K562 (cell line): Measurements from ENCODE around the gene LTBR. TPM values are rescaled to one million over a fixed set of nuclear protein-coding genes. Genes with fewer than 3 reads are reported as not detected.

Experiments used
- BCOR ChIP-seq: fragments of 450-650 bp; IDR thresholded peaks from 2 replicates; pipeline ENCODE4 v1.6.1; 2016
- ESRRA ChIP-seq: fragments of 450-650 bp; IDR thresholded peaks from 2 replicates; pipeline ENCODE4 v1.6.1; 2014; ENCODE audit warnings: low read depth, mild to moderate bottlenecking, moderate library complexity, borderline replicate concordance
- ETV6 ChIP-seq, 3 experiments: fragments of 150-350 bp in 1 of 3; sonication (generic) in 1 of 3; formaldehyde crosslinking in 1 of 3; IDR thresholded peaks; 2 replicates each; pipeline versions ENCODE4 v1.6.1 to v1.8.0; 2014 to 2022; ENCODE audit warnings: borderline replicate concordance in 2 of 3, low read depth in 2 of 3, antibody characterized with exemption in 1 of 3, low read length in 1 of 3, mild to moderate bottlenecking in 1 of 3, missing genetic modification reagents in 1 of 3
- FOXA3 ChIP-seq, 2 experiments: fragments of 450-650 bp in 1 of 2; sonication (generic) in 1 of 2; formaldehyde crosslinking; IDR thresholded peaks in 1 of 2; conservative IDR thresholded peaks in 1 of 2; 2 replicates each; pipeline versions ENCODE4 v1.4.0 to v1.8.0; 2020 to 2022; ENCODE audit warnings: mild to moderate bottlenecking in 2 of 2, missing genetic modification reagents in 1 of 2
- FOXK1 ChIP-seq: sonication (generic); formaldehyde crosslinking; IDR thresholded peaks from 2 replicates; pipeline ENCODE4 v1.8.0; 2022; ENCODE audit warnings: missing genetic modification reagents, mild to moderate bottlenecking, borderline replicate concordance
- HMG20B ChIP-seq: fragments of 250-450 bp; sonication (Bioruptor Pico); IDR thresholded peaks from 2 replicates; pipeline ENCODE4 v1.5.0; 2021; ENCODE audit warnings: mild to moderate bottlenecking
- MTF1 ChIP-seq: fragments of 250-450 bp; sonication (Bioruptor Pico); IDR thresholded peaks from 2 replicates; pipeline ENCODE4 v1.9.0; 2021; ENCODE audit warnings: moderate library complexity, mild to moderate bottlenecking, inconsistent platforms, borderline replicate concordance
- NFRKB ChIP-seq: fragments of 450-650 bp; IDR thresholded peaks from 2 replicates; pipeline ENCODE4 v1.6.1; 2016; ENCODE audit warnings: low read depth
- NFYB ChIP-seq: IDR thresholded peaks from 2 replicates; pipeline ENCODE4 v1.6.1; 2011; ENCODE audit warnings: mild to moderate bottlenecking, moderate library complexity; ENCODE audit not compliant: insufficient read length; ENCODE audit errors: extremely low read depth
- NR2C2 ChIP-seq, 2 experiments: fragments of 200-800 bp in 1 of 2; sonication (Bioruptor generic) in 1 of 2; sonication (generic) in 1 of 2; formaldehyde crosslinking in 1 of 2; IDR thresholded peaks; 2 replicates each; pipeline versions ENCODE4 v1.6.1 to v1.8.0; 2016 to 2022; ENCODE audit warnings: mild to moderate bottlenecking in 1 of 2, missing compliant biosample characterization in 1 of 2, missing genetic modification characterization in 1 of 2, missing genetic modification reagents in 1 of 2
- POLR2A ChIP-seq: fragments of 450-650 bp; conservative IDR thresholded peaks from 2 replicates; pipeline ENCODE4 v1.6.1; 2016
- PTBP1 ChIP-seq: fragments of 200-400 bp; formaldehyde crosslinking; IDR thresholded peaks from 2 replicates; pipeline ENCODE4 v1.6.1; 2017; ENCODE audit warnings: low read depth, low read length
- RAD21 ChIP-seq, 2 experiments: fragments of 250-450 bp in 1 of 2; fragments of 450-650 bp in 1 of 2; sonication (Bioruptor Pico) in 1 of 2; formaldehyde crosslinking in 1 of 2; IDR thresholded peaks in 1 of 2; conservative IDR thresholded peaks in 1 of 2; 2 replicates each; pipeline versions ENCODE4 v1.4.0 to v1.8.0; 2020 to 2022; ENCODE audit warnings: mild to moderate bottlenecking in 2 of 2, moderate library complexity in 1 of 2
- SMAD1 ChIP-seq: fragments of 150-350 bp; IDR thresholded peaks from 2 replicates; pipeline ENCODE4 v1.6.1; 2014; ENCODE audit warnings: low read length, low read depth; ENCODE audit not compliant: partially characterized antibody
- ZNF224 ChIP-seq: sonication (generic); formaldehyde crosslinking; IDR thresholded peaks from 2 replicates; pipeline ENCODE4 v1.8.0; 2022; ENCODE audit warnings: mild to moderate bottlenecking, missing genetic modification reagents
- polyA plus RNA-seq, 8 experiments: library from polyadenylated mRNA; depleted of rRNA in 4 of 8; stranded (reverse) in 5 of 8; unstranded in 3 of 8; fragments of >200 nt; fragmentation: Nextera tagmentation in 2 of 8; fragmentation: Illumina TruSeq in 1 of 8; extraction: Ambion mirVana in 2 of 8; extraction: Trizol in 1 of 8; gene quantifications; 2 replicates each; pipeline versions ENCODE4 v1.2.1 to v1.2.3, GENCODE V29; 2011 to 2014; ENCODE audit warnings: inconsistent platforms in 1 of 8, missing spikeins in 1 of 8
- total RNA-seq, 7 experiments: library from RNA; depleted of rRNA in 6 of 7; stranded (reverse); fragments of >200 nt in 6 of 7; fragmentation: Illumina TruSeq in 2 of 7; extraction: Trizol in 2 of 7; gene quantifications; 2 replicates each; pipeline versions ENCODE4 v1.2.1 to v1.2.3, GENCODE V29; 2011 to 2021; ENCODE audit warnings: low replicate concordance in 1 of 7
- TF ChIP-seq, protein P1 (sequence below): fragments of 200-800 bp; sonication (Bioruptor generic); IDR thresholded peaks from 2 replicates; pipeline ENCODE4 v1.6.1; 2017; ENCODE audit warnings: missing genetic modification characterization, missing compliant biosample characterization
- TF ChIP-seq, protein P2 (sequence below), 2 experiments: fragments of 450-650 bp in 1 of 2; sonication (generic) in 1 of 2; formaldehyde crosslinking in 1 of 2; IDR thresholded peaks in 1 of 2; conservative IDR thresholded peaks in 1 of 2; 2 replicates each; pipeline versions ENCODE4 v1.6.1 to v1.8.1; 2016 to 2023; ENCODE audit warnings: mild to moderate bottlenecking in 2 of 2, moderate library complexity in 2 of 2, inconsistent platforms in 1 of 2, missing genetic modification reagents in 1 of 2
- TF ChIP-seq, protein P3 (sequence below): fragments of 450-650 bp; conservative IDR thresholded peaks from 2 replicates; pipeline ENCODE4 v1.6.1; 2016; ENCODE audit warnings: missing genetic modification characterization, low read depth, mild to moderate bottlenecking, missing compliant biosample characterization, moderate library complexity
- TF ChIP-seq, protein P4 (sequence below): fragments of 250-450 bp; sonication (Bioruptor Pico); IDR thresholded peaks from 2 replicates; pipeline ENCODE4 v1.4.0; 2020; ENCODE audit warnings: borderline replicate concordance

The LTBR gene
- total and polyA plus RNA-seq, 9 of the 15 experiments (the other 6 are each of a cell fraction or from before 2014, with no cell fraction given) = 0.96 to 69.0 (median 35.3) TPM

DNA sequence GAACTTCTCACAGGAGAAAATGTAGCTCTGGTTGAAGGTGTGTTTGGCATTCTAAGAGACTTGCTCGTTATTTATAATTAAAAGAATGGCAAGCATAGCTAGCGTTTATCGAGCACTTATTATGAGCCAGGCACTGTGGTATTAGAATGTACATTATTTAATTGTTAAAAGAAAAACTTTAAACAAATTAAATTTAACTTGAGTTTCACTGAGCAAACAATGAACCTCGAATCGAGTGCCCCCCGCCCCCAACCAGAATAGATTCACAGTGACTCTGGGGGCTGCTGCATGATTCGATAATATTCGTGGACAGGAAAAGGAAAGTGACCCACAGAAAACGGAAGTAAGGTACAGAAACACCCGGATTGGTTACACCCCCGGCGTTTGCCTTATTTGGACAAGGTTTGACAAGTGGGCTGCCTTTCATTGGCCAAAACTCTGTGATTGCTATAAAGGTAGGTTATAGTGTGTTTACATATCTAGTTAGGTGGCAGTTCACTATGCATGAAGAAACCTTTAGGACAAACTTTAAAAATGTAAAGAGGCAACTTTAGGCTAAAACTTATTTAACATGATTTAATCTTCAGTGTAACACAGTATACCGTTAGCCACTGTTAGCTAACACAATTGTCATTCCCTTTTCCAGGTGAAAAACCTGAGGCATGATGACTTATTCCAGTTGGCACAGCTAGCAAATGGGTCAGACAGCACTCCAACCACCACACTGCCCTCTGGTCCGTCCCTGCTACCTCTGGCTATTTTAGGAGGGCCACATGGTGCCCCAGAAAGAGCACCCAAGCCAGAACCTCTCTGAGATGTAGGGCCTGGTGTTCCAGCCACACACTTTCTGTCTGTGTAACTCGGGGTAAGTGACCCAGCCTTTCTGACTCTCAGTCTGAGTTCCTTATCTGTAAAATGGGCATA, 15.7 kb upstream of the LTBR start (continued):
- TF ChIP-seq MTF1 (CRISPR knock-in tag) (no peak), SMAD1 (no peak), RAD21 (CRISPR knock-in tag; conservative IDR thresholded peaks at IDR 0.05 in 1 of 2, IDR thresholded peaks at IDR 0.05 in 1 of 2) (no peak), POLR2A (0 out of 2 replicates have a peak, but pooled peaks have one; percentile 45), NFRKB (no peak), HMG20B (CRISPR knock-in tag) (no peak), NR2C2 (CRISPR knock-in tag; IDR thresholded peaks at IDR 0.05) (no peak), NR2C2 (tag; IDR thresholded peaks at IDR 0.05) (peak; percentile 51), FOXA3 (CRISPR knock-in tag; conservative IDR thresholded peaks at IDR 0.05 in 1 of 2, IDR thresholded peaks at IDR 0.05 in 1 of 2) (0 out of 4 replicates have a peak, but pooled peaks of 1 of the 2 experiments have one; percentile 23), ETV6 (IDR thresholded peaks at IDR 0.05; ENCODE audit: borderline replicate concordance in 1 of 2, low read depth in 2 of 2, low read length in 1 of 2) (peak in 1 of 2 experiments; percentile 71; a peak in 1 of 4 replicates), ETV6 (CRISPR knock-in tag; IDR thresholded peaks at IDR 0.05; ENCODE audit: borderline replicate concordance) (no peak), ESRRA (no peak), BCOR (0 out of 2 replicates have a peak, but pooled peaks have one; percentile 24), PTBP1 (no peak), FOXK1 (CRISPR knock-in tag) (no peak), NFYB (peak; percentile 33), ZNF224 (CRISPR knock-in tag) (no peak)
- TF ChIP-seq, protein P1, sequence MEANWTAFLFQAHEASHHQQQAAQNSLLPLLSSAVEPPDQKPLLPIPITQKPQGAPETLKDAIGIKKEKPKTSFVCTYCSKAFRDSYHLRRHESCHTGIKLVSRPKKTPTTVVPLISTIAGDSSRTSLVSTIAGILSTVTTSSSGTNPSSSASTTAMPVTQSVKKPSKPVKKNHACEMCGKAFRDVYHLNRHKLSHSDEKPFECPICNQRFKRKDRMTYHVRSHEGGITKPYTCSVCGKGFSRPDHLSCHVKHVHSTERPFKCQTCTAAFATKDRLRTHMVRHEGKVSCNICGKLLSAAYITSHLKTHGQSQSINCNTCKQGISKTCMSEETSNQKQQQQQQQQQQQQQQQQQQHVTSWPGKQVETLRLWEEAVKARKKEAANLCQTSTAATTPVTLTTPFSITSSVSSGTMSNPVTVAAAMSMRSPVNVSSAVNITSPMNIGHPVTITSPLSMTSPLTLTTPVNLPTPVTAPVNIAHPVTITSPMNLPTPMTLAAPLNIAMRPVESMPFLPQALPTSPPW (CRISPR knock-in tag) = peak; percentile 36; the same call in 1 of the 2 replicates
- TF ChIP-seq, protein P2, sequence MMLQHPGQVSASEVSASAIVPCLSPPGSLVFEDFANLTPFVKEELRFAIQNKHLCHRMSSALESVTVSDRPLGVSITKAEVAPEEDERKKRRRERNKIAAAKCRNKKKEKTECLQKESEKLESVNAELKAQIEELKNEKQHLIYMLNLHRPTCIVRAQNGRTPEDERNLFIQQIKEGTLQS (IDR thresholded peaks at IDR 0.05) = no peak
- TF ChIP-seq, protein P2 (CRISPR knock-in tag; conservative IDR thresholded peaks at IDR 0.05) = no peak
- TF ChIP-seq, protein P3, sequence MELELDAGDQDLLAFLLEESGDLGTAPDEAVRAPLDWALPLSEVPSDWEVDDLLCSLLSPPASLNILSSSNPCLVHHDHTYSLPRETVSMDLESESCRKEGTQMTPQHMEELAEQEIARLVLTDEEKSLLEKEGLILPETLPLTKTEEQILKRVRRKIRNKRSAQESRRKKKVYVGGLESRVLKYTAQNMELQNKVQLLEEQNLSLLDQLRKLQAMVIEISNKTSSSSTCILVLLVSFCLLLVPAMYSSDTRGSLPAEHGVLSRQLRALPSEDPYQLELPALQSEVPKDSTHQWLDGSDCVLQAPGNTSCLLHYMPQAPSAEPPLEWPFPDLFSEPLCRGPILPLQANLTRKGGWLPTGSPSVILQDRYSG (tag) = 0 out of 2 replicates have a peak, but pooled peaks have one; percentile 33
- TF ChIP-seq, protein P4, sequence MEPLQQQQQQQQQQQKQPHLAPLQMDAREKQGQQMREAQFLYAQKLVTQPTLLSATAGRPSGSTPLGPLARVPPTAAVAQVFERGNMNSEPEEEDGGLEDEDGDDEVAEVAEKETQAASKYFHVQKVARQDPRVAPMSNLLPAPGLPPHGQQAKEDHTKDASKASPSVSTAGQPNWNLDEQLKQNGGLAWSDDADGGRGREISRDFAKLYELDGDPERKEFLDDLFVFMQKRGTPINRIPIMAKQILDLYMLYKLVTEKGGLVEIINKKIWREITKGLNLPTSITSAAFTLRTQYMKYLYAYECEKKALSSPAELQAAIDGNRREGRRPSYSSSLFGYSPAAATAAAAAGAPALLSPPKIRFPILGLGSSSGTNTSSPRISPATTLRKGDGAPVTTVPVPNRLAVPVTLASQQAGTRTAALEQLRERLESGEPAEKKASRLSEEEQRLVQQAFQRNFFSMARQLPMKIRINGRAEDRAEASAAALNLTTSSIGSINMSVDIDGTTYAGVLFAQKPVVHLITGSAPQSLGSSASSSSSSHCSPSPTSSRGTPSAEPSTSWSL (CRISPR knock-in tag) = no peak
